Ovary (tissue), 3 donors: ENCODE results near the gene TXNIP.

Experiments used
- EP300 ChIP-seq: sonication (generic); formaldehyde crosslinking; IDR thresholded peaks from one replicate; pipeline ENCODE4 v1.6.1; 2017; ENCODE audit warnings: antibody characterized with exemption
- POLR2A ChIP-seq: fragments of 450-650 bp; IDR thresholded peaks from one replicate; pipeline ENCODE4 v1.6.1; 2017; ENCODE audit warnings: antibody characterized with exemption, mild to moderate bottlenecking, moderate library complexity
- TF ChIP-seq, protein P1 (sequence below), 3 donors: fragments of 450-650 bp in 2 of 3; fragments of 200-600 bp in 1 of 3; IDR thresholded peaks; one replicate each; pipeline versions ENCODE4 v1.5.1 to v1.8.0; 2016 to 2022; ENCODE audit warnings: antibody characterized with exemption in 3 of 3, mild to moderate bottlenecking in 1 of 3
- donor health status: DM: no; HTN: no; CAD: no.

- TF ChIP-seq POLR2A (no peak), EP300 (no peak)
- TF ChIP-seq, protein P1, sequence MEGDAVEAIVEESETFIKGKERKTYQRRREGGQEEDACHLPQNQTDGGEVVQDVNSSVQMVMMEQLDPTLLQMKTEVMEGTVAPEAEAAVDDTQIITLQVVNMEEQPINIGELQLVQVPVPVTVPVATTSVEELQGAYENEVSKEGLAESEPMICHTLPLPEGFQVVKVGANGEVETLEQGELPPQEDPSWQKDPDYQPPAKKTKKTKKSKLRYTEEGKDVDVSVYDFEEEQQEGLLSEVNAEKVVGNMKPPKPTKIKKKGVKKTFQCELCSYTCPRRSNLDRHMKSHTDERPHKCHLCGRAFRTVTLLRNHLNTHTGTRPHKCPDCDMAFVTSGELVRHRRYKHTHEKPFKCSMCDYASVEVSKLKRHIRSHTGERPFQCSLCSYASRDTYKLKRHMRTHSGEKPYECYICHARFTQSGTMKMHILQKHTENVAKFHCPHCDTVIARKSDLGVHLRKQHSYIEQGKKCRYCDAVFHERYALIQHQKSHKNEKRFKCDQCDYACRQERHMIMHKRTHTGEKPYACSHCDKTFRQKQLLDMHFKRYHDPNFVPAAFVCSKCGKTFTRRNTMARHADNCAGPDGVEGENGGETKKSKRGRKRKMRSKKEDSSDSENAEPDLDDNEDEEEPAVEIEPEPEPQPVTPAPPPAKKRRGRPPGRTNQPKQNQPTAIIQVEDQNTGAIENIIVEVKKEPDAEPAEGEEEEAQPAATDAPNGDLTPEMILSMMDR (IDR thresholded peaks at IDR 0.05) = no peak
These were observed 3.9 kb downstream of the TXNIP start for GRCh38 chr1:145992502-145992936.
